ENCODE measurements around the gene PIK3CD.

GRCh38 chr1:9767964-9768668 is 116.6 kb downstream of the PIK3CD start:
- TF ChIP-seq POLR2A (IDR thresholded peaks at IDR 0.05) (no peak), CTCF (IDR thresholded peaks at IDR 0.05) (no peak), POLR2AphosphoS5 (IDR thresholded peaks at IDR 0.05; ENCODE audit: insufficient read depth in 1 of 2, low read depth in 1 of 2) (no peak)

Measured in vagina (tissue), 2 donors.